Uterus (tissue), 4 donors: ENCODE measurements around the gene TBX5. TPM values are rescaled to one million over a fixed set of nuclear protein-coding genes. Genes with fewer than 3 reads are reported as not detected.

Source experiments
- DNase-seq, 2 donors: peaks; one replicate each; pipeline ENCODE4 v3.0.0-alpha.2; 2019 to 2020
- H3K27ac ChIP-seq, 2 donors: fragments of 200-600 bp; sonication (generic); 1 replicate in 1 of 2; 2 replicates in 1 of 2; pipeline ENCODE4 v1.5.1; 2016 to 2018
- H3K27me3 ChIP-seq, 2 donors: fragments of 200-600 bp; sonication (generic); one replicate each; pipeline ENCODE4 v1.5.1; 2018 to 2019; ENCODE audit warnings: control low read depth in 1 of 2
- H3K36me3 ChIP-seq, 2 donors: fragments of 200-600 bp; sonication (generic); one replicate each; pipeline ENCODE4 v1.5.1; 2019; ENCODE audit warnings: control low read depth in 1 of 2
- H3K4me1 ChIP-seq, 2 donors: fragments of 200-600 bp; sonication (generic); one replicate each; pipeline ENCODE4 v1.5.1; 2018 to 2019; ENCODE audit warnings: control low read depth in 1 of 2
- H3K4me3 ChIP-seq, 2 donors: fragments of 200-600 bp; sonication (generic); 1 replicate in 1 of 2; 2 replicates in 1 of 2; pipeline ENCODE4 v1.5.1; 2018 to 2019; ENCODE audit warnings: mild to moderate bottlenecking in 1 of 2
- H3K9me3 ChIP-seq, 2 donors: fragments of 200-600 bp; sonication (generic); one replicate each; pipeline ENCODE4 v1.5.1; 2019; ENCODE audit warnings: control low read depth in 1 of 2
- POLR2A ChIP-seq, 2 donors: fragments of 450-650 bp; IDR thresholded peaks; one replicate each; pipeline ENCODE4 v1.6.1; 2016; ENCODE audit warnings: antibody characterized with exemption in 2 of 2, mild to moderate bottlenecking in 1 of 2, moderate library complexity in 1 of 2
- intact Hi-C: fragments of 100-400 bp; cut with DNase I; formaldehyde crosslinking; loops from one replicate; pipeline ENCODE4 v1.15.1; 2023; ENCODE audit warnings: low total_unique reads
- total RNA-seq, 4 donors: library from RNA; depleted of rRNA in 3 of 4; stranded (reverse); fragments of >200 nt in 3 of 4; gene quantifications; one replicate each; pipeline versions ENCODE4 v1.1.0 to v1.2.4, GENCODE V29; 2014 to 2023
- TF ChIP-seq, protein P1 (sequence below), 4 experiments: fragments of 200-600 bp in 2 of 4; fragments of 450-650 bp in 2 of 4; sonication (generic) in 2 of 4; IDR thresholded peaks; one replicate each; pipeline ENCODE4 v1.5.1; 2016 to 2019; ENCODE audit warnings: antibody characterized with exemption in 4 of 4, mild to moderate bottlenecking in 2 of 4, moderate library complexity in 1 of 4
- donor health status: DM: yes; HTN: yes; CAD: no.

TBX5 gene
- total RNA-seq, 4 donors from 2014 or later: not detected

DNA sequence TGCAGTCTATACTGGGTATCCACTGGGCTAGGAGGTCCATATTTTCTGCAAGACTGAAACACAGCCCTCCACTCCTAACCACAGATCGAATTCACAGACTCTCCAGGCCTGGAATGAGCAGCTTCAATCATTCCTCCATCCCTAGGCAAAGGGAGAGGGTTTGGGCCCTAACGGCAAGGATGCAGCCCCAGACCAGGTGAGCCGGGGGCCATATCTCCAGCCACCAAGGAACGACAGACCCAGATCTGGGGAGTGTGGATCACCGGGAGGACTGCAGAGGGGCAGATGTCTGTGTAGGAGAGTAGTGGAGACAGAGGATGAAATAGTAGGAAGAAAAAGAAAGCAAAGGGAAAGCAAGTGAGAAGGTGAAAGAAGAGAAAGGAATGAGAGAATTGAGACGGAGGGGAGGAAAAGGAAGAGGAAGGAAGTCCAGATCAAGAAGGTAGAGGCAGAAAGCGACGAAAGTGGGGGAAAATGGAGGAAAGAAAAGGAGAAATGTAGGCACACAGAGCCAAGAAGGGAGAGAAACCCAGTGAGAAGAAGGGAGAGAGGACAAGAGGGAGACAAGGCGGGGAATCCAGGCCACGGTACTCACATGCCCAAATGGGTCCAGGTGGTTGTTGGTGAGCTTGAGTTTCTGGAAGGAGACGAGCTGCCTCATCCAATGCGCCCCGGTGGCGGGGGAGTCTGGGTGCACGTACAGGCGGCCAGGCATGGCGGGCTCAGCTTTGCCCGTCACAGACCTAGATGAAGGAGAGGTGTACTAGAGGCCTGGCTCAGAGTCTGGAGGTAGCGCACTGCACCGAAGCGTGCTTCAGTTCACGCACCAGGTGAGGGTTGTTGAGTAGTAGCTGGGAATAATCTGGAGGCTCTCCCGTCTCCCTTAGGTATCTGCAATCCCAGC is 7.7 kb downstream of the TBX5 start:
- Histone ChIP-seq H3K27me3 (peaks cover 0 to 86% of the 10 kb centered on the region in 2 donors), H3K9me3 (no peaks in the 10 kb centered on the region), H3K36me3 (no peaks in the 10 kb centered on the region), H3K4me1 (peaks cover 0 to 5% of the 10 kb centered on the region in 2 donors), H3K27ac (no peak overlapping the region), H3K4me3 (no peak overlapping the region)
- DNase-seq: no peak
- intact Hi-C loops: no loop called here
- TF ChIP-seq POLR2A (IDR thresholded peaks at IDR 0.05): no peak
- TF ChIP-seq, protein P1, sequence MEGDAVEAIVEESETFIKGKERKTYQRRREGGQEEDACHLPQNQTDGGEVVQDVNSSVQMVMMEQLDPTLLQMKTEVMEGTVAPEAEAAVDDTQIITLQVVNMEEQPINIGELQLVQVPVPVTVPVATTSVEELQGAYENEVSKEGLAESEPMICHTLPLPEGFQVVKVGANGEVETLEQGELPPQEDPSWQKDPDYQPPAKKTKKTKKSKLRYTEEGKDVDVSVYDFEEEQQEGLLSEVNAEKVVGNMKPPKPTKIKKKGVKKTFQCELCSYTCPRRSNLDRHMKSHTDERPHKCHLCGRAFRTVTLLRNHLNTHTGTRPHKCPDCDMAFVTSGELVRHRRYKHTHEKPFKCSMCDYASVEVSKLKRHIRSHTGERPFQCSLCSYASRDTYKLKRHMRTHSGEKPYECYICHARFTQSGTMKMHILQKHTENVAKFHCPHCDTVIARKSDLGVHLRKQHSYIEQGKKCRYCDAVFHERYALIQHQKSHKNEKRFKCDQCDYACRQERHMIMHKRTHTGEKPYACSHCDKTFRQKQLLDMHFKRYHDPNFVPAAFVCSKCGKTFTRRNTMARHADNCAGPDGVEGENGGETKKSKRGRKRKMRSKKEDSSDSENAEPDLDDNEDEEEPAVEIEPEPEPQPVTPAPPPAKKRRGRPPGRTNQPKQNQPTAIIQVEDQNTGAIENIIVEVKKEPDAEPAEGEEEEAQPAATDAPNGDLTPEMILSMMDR (IDR thresholded peaks at IDR 0.05): no peak

DNA sequence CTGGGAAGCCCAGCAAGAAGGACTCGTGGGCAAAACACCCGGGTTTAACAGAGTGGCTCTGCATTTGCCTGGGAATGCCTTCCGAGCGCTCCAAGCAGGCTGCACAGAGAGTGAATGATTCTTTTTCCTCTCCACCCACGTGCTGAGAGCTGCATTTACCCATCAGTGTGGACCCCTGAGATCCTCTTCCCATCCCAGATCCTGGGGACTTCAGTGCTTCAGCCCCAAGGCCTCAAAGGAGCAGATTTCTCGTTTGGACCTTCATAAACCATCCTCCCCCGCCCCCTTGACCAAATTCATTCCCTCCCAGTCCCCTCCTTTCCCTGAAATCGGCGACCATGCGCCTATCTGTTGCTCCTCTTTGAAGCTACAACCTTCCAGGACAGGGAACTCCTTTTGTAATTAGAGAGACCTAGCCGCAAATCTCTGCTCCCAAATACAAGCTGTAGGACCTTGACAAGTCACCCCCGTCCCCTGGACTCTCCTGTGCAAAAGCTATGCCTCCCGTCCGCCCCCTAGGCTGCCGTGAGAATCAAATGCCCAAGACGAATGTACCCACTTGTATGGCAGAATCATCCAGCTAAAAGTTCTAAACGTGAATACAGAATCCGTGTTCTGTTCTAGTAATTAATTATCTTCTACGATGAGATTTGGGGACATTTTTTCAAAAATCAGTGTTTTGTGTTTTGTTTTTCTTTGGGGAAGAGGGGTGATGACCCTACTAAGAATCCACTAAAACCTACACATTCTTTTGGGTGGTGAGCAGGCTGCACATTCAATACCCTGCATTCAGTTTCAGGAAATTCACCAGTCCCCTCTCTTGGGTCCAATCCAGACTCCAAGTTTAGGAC is 8.8 kb downstream of the TBX5 start:
- no peak for DNase-seq
- Histone ChIP-seq H3K27me3 (peaks cover 0 to 74% of the 10 kb centered on the region in 2 donors), H3K9me3 (no peaks in the 10 kb centered on the region), H3K36me3 (no peaks in the 10 kb centered on the region), H3K4me3 (no peak overlapping the region), H3K4me1 (peaks cover 0 to 5% of the 10 kb centered on the region in 2 donors), H3K27ac (no peak overlapping the region)
- TF ChIP-seq, protein P1 (IDR thresholded peaks at IDR 0.05): no peak
- TF ChIP-seq POLR2A (IDR thresholded peaks at IDR 0.05): no peak
- intact Hi-C loops: no loop called here

DNA sequence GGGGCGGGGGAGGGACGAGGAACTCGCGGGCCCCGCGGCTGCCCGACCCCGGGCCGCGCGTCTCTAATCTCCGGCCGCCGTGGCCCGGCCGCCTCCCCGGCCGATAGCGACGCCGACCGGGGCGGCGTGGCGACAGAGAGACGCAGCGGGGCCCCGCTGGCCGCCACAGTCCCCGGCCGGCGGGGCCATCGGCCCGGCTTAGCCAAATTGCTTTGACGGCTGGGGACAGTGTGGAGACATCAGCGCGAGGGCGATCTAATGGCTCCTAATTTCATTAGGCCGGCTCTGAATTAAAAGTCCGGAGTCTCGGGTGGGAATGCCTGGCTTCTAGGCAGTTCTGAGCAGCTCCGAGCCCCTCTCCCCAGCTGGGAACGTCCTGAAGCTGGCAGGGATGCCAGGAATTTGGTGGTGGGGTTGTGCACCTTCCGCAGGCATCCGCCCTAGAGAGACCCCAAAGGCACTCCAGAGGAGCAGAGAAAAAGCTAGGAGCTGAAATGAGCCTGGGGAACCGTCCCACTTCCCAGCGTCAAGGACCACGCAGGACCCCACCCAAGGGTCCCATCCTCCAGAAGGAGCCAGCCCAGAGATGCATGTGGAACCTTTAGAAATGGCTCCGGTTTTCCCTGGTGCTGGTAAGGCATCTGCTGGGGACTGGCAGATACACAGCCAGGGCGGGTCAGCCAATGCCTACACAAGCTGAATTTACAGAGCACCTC is 9.6 kb downstream of the TBX5 start:
- no peak overlapping the region for H3K4me3 ChIP-seq
- peaks cover 0 to 5% of the 10 kb centered on the region in 2 donors for H3K4me1 ChIP-seq
- H3K27ac ChIP-seq: no peak overlapping the region
- H3K9me3 ChIP-seq: no peaks in the 10 kb centered on the region
- peaks cover 0 to 77% of the 10 kb centered on the region in 2 donors for H3K27me3 ChIP-seq
- TF ChIP-seq POLR2A (IDR thresholded peaks at IDR 0.05): no peak
- TF ChIP-seq, protein P1 (IDR thresholded peaks at IDR 0.05): no peak
- intact Hi-C loops: no loop called here
- no peak for DNase-seq
- H3K36me3 ChIP-seq: no peaks in the 10 kb centered on the region

DNA sequence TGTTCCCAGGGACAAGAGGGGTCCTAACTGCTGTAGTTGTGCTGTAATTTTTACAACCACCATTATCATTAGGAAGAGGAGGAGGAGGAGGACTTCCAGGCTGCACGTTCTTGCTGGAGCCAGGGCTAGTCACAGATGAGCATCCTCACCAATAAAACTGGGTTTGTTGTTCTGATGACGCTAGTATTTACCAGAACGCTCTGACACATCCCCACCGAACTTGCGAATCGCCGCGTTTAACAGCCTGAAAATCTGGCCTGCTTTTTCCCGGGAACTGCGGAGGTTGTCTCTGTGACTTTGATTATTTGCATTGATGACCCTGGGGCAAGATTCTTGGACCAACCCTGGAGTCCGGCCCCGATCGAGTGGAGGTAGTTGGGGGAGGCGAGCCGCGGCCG is 10.2 kb downstream of the TBX5 start:
- DNase-seq: no peak
- H3K27me3 ChIP-seq: peaks cover 0 to 74% of the 10 kb centered on the region in 2 donors
- H3K36me3 ChIP-seq: no peaks in the 10 kb centered on the region
- no peaks in the 10 kb centered on the region for H3K9me3 ChIP-seq
- peaks cover 0 to 5% of the 10 kb centered on the region in 2 donors for H3K4me1 ChIP-seq
- intact Hi-C loops: no loop called here
- H3K27ac ChIP-seq: no peak overlapping the region
- H3K4me3 ChIP-seq: no peak overlapping the region
- no peak for TF ChIP-seq POLR2A (IDR thresholded peaks at IDR 0.05)
- TF ChIP-seq, protein P1 (IDR thresholded peaks at IDR 0.05): no peak
